GM18502 (cell line): ENCODE measurements around the gene GSTA4.

Source experiments
- ATAC-seq: cut with Tn5 transposase; IDR thresholded peaks from one replicate; pipeline ENCODE4 v1.9.1; 2021; ENCODE audit warnings: mild to moderate bottlenecking; ENCODE audit not compliant: unreplicated experiment, poor library complexity

The GSTA4 gene, protein sequence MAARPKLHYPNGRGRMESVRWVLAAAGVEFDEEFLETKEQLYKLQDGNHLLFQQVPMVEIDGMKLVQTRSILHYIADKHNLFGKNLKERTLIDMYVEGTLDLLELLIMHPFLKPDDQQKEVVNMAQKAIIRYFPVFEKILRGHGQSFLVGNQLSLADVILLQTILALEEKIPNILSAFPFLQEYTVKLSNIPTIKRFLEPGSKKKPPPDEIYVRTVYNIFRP

DNA sequence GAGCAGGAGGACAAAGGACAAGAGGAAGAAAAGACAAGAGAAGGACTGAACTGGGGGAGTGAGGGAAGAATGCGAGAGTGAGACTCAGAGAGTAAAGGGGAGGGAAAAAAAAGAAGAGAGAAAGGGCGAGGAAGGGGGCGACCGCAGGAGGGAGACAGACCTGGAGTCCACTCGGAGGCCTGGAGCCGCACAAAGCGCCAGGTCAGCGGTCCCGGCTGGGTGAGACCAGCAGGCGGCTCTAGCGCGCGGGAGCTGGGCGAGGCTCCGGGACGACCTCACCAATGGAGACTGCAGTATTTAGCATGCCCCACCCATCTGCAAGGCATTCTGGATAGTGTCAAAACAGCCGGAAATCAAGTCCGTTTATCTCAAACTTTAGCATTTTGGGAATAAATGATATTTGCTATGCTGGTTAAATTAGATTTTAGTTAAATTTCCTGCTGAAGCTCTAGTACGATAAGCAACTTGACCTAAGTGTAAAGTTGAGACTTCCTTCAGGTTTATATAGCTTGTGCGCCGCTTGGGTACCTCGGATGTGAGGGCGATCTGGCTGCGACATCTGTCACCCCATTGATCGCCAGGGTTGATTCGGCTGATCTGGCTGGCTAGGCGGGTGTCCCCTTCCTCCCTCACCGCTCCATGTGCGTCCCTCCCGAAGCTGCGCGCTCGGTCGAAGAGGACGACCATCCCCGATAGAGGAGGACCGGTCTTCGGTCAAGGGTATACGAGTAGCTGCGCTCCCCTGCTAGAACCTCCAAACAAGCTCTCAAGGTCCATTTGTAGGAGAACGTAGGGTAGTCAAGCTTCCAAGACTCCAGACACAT lies at the start of gene GSTA4:
GSTA4 (minus strand) TSS at position 196 of the 824 bp plus-strand sequence. CDS start 1,041 bp downstream, outside the sequence.
- ATAC-seq: peak; percentile 97

DNA sequence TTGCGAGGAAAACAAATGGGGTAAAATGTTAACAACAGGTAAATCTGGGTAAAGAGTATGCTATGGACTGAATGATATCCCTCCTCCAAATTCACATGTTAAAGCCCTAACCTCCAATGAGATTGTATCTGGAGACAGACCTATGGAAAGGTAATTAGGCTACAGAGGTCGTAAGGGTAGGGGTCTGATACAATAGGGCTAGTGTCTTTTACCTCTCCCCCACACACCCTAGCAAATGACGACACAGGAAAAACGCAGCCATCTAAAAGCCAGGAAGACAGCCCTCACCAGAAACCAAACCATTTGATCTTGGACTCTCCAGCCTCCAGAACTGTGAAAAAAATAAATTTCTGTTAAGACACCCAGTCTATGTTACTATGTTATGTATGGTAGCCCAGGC lies 49.5 kb upstream of the GSTA4 start:
- no peak for ATAC-seq

DNA sequence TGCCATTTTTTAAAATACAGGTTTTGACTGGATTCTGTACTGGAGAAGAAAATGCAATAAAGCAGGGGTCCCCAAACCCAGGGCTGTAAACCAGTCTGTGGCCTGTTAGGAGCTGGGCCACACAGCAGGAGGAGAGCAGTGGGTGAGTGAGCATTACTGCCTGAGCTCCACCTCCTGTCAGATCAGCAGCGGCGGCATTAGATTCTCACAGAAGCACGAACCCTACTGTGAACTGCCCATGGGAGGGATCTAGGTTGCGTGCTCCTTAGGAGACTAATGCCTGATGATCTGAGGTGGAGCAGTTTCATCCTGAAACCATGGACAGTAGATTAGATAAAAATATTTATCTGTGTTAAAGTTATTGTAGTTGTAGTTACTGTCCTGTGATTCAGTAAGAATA lies 49.0 kb upstream of the GSTA4 start:
- ATAC-seq: no peak

DNA sequence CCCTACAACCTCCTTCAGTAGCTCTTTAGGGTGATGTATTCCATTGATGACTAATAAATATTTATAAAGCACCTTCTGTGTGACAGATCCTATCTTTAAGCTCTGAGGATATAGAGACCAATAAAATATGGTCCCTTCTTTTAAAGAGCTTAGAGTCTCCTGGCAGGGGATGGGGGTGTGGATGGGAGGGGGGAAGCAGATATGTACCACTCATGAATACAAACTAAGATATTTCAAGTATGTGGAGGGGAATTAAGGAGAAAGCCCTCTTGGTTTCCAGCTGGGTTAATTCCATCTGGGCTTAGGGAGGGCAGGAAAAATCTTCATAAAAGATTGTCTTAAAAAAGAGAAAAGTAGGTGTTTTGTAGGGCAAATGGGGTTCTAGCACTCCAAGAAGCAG lies 48.5 kb upstream of the GSTA4 start:
- ATAC-seq: no peak

DNA sequence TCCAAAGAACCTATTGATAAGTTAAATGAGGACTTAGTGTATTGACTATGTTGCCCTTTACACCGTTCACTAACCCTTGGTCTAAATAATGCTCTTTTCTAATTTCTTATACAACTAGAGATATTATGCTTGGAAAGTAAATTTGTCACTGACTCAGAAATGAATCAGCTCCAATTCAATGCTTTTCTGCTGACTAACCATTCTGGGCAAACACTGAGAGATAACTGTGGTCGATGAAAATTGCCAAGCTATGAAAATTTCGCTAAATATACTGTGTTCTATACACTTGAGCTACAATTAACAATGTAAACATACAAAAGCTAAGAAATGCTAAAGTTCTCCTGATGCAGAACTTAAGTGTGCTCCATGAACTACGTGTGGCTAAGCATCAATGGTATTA lies 47.0 kb upstream of the GSTA4 start:
- no peak for ATAC-seq

DNA sequence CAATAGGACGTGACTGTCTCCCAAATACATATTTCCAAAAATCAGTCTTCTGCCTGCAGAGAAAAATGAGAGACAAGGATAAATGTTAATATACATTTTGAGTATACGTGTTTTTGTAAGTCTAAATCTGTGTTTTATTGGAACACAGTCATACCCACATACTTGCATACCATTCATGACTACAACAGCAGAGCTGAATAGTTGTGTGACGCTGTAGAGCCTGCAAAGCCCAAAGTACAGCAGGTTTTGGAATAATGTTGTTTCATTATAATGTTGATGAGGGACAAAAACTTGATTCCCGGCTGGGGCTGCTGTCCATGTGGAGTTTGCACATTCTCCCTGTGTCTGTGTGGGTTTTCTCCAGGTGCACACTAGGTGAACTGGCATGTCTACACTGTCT lies 46.3 kb upstream of the GSTA4 start:
- ATAC-seq: no peak

DNA sequence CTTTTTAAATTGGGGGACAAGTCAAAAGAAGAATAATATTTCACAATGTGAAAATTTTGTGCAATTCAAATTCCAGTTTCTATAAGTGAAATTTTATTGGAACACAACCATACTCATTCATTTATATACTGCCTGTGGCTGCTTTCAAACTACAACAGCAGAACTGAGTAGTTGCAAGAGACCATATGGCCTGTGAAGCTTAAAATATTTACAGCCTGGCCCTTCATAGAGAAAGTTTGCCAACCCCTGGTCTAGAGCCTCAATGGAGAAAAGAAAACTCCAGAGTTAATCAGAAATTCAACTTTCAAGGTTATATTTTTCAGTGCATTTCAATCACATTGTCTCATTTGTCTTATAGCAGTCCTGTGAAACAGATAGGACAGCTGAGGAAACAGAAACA lies 43.5 kb upstream of the GSTA4 start:
- ATAC-seq: no peak

DNA sequence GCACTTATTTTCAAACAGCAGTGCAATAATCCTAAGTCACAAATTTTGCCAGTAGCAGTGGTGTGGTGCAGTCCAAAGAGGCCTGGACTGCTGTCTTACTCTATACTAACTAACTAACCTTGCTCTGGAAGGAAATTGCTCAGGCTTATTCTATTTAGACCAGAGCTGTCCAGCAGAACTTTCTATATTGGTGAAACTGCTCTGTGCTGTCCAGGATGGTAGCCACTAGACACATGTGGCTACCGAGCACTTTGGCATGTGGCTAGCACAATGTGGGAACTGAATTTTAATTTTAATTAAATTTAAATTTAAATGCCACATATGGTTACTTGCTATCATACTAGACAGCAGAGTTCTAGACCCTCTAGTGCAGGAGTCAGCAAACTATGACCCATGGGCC lies 43.1 kb upstream of the GSTA4 start:
- no peak for ATAC-seq

DNA sequence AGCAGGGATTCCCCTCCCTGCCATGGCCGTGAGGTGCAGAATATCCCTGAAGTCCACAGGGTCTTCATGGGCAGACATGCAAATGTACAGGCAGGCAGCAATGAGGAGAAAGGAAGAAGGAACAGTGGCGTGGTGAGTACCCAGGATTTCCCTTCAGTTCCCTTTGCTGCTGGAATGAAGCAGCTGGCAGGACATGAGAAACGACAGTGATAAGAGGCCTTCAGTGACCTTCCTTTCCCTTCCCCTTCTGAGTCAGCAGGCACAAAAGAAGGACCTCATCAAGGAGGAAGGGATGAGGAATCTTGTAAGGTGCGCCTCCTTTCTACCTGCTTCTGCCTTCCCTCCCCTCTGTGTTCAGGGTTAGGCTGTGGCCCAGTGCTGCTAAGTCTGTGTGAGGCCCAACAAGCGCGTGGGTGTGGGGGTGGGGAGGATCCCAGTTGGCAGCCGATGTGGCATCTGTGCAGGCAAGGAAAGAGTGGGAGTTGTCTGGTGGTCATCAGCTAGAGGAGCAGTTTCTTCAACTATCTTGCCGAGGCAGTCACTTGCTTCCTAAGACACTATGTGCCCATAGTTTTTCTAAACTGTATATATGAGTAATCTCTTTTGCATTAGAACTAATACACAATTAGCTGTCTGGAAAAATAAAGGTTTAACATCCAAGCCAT lies 40.6 kb upstream of the GSTA4 start:
- ATAC-seq: no peak

DNA sequence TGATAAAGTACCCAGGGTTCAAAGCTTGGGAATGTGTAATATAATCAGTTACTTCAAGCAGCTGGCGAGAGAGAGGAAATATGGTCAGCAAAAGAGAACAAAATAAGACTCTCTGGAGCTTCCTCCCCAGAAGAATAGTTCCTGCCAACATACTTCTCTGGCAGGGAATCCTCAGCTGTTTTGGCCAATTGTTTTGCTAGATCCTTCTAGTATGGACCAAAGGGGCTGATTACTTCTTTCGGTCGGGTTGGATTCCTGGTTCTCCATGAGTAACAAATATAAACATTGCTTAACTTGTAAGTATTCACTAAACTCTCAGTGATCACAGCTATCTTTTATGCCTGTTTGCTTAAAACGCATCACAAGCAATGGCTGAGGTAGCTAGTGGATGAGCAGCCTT lies 38.7 kb upstream of the GSTA4 start:
- ATAC-seq: no peak

DNA sequence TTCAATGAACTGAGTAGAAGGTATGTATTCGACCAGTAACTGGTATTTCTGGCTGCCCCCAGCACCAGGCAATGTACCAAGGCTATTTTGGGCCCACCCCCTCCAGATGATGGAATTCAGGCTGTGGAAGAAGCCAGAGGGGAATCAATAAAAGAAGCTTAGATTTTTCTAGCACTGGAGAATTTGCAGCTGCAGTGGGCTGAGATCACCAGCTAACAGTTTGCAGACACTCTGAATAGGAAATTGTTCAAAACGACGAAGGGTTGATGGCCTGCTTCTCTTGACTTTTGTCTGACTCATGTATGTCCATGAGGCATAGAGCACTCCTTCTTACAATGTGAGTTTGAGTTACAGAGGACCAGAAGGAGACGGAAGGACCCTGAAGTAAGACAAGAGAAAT lies 37.8 kb upstream of the GSTA4 start:
- no peak for ATAC-seq

DNA sequence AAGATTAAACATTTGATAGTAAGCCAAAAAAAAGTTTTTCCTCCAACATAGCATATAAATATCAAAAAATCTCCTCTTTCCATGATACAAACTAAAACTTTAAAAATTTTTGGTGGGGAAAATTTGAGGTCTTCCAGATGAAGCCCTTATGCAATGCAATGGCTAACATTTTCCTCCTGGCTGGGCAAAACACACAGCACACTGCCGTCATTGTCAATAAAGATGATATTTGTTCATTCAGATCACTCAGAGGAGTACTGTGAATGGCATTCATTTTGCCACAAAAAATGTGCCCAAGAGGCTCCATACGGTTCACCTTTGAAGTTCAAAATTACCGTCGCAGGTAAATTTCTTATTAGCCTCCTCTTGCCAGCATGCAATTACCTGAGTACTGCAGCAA lies 36.2 kb upstream of the GSTA4 start:
- no peak for ATAC-seq

DNA sequence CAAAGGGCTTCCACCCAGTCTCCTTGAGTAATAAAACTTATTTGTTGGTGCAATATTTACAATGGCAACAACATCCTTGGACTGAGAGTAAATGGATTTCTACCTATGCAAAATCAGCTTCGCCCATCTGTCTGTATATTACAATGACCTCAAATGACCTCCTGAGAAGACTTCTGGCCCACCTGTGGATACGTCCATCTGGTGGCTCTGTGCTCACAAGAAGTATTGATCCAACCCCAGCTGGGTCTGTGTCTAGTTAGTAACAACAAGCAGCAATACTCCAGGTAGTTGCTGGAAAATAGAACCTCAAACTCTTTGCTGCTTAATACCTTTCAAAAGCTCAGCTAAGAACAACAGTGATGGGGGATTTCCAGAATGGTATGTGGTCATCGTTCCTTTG lies 34.7 kb upstream of the GSTA4 start:
- no peak for ATAC-seq

DNA sequence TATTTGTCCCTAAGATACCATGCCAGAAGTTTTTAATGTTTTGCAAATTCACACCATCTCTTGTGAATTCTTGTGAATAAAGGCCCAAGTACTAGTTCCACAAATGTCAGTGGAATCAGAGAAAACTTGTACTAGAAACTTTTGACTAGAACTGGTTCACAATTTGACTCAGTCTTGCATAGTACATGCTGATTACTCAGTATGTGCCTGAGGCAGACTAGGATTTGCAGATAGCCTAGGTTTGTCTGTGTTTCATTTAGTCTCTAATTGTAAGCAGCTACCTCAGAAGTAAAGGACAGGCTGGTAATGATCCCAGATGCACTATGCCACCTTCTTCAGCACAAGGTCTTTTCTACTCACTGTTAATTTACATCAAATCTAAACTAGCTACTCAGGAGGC lies 34.2 kb upstream of the GSTA4 start:
- ATAC-seq: no peak

DNA sequence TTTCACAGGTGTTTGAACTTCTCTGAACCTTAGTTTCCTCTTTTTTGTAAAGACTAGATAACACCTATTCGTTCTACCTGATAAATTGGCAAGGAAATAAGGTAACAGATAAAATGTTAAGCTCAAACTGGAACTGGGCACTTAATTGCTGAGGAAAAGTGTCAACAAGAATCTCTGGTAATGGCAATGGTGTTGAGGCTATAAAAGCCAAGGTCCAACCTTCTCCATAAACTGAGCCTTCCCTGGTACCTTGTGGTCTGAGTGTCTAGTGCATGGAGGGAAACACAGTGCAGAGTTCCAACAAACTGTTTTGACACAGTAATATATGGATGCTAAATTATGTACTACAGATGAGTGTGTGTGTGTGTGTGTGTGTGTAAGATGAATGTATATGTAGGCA lies 33.4 kb upstream of the GSTA4 start:
- no peak for ATAC-seq

DNA sequence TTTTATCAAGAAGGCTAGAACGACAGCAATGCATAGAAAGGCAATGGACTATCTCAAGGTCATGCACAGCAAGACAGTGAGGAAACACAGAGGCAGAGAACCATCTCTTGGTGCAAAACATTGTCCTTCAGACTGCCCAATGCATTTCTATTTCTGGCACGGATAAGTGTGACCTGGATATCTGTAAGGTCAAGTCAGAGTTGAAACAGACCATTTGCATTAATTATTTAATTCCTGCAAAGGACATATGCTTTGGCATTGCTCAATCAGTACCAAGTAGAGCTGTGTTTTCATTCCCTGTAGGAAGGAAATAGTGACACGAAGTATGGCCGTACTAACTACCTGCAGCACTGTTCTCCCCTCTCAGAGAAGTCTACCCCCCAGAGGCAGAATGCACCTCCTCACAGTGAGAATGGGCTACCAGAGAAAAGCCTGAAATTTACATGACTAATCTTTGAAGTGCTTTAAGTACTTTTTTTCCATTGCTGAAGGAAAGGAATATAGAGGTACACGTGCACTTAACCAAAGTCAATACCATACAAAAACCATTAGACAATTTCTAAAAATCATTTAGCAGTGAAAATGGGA lies 32.1 kb upstream of the GSTA4 start:
- ATAC-seq: no peak

DNA sequence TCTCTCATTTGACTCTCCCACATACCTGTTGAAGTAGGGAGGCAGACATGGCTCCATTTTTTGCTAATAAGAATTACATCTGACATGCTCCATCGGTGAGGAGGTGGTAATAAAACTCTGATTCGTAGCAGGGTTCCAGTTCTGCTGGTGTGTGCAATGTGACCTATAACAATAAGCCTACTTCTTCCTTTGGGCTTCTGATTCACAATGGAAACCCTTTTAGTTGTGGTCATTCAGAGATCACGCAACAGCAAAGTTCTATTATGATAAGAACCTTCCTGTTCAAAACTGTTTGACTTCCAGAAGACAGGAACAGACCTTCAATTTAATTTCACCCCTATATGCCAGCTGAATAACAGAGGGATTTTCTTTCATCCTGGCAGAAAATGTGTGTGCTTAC lies 31.4 kb upstream of the GSTA4 start:
- ATAC-seq: no peak

DNA sequence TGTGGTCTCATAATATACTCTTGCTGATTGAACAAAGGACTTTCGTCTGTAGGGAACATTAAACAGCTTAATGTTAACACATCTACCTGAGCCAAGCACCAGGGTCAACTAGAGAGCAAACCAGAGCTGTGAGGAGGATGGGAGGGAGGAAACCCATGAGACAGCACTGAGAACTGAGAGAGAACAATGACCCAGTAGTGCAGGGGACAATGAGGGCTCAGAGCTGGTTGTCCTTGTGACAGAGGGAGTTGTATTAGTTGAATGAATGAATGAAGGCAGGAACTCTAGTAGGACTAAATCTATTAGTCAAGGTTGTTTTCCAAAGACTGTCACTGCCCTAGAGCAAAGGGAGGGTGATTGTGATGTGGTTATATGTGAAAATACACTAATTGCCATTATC lies 28.2 kb upstream of the GSTA4 start:
- ATAC-seq: no peak

DNA sequence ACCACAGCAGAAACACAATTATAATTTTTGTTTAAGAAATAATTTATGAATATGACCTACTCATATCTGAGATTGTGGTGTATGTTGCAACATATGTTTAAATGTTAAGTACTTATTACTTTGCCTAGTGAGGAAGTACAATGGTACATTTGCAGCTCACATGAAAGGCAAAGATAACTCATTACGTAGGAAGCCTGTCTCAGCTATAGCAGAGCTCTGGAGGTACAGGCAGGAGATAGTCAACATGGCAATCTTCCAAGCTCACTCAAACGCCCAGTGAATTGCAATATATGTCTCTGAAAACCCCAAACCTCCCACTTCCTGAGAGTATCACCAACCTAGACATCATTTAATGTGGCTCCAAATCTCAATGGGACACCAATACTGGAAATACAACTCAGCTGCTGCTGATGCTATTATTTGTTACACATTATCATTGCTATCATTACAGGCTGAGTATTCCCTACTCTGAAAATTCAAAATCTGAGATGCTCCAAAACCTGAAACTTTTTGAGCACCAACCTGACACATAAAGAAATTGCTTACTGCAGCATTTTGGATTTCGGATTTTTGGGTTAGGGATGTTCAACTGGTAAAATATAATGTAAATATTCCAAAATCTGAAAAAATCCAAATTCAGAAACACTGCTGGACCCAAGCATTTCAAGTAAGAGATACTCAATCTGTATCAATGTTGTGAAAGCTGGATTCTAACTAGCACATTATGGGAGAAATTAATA lies 25.1 kb upstream of the GSTA4 start:
- no peak for ATAC-seq

DNA sequence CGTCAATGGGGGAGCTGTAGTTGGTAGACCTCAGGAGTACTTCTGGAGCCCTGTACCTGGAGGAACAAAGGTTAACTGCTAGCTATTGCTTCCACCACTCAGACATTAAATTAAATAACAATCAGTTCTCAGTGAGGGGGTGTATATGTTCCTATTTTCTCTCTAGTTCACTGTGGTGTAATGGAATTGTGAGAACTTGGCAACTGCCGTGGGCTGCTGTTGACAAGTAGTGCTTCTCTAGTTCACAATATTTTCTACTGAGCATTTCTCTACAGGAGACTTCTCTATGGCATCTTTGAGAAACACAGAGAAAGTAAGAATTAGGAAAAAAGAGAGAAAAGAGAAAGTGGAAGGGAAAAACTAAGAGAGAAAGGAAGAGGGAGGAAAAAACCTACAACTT lies 23.4 kb upstream of the GSTA4 start:
- ATAC-seq: no peak

DNA sequence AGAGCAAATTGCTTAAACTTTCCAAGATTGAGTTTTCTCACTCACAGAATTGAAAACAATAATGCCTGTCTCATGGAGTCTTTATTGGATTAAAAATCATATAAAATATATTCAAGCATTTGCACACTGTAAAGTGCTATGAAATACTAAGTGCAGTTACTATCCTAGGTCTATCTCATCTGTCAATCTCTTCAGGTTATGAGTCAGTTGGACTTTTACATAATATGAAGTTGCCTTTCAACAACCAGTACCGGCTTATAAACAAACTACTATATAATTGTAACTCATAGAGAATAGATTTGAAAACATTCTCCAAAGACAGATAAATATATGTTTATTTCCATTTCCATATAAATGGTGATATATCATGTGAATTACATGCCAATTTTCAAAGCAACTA lies 20.4 kb upstream of the GSTA4 start:
- ATAC-seq: no peak
